Prostate gland (tissue), 2 donors: ENCODE measurements around the gene PPP3R1. TPM values are rescaled to one million over a fixed set of nuclear protein-coding genes. Genes with fewer than 3 reads are reported as not detected.

Source experiments
- DNase-seq: peaks from one replicate; pipeline ENCODE4 v3.0.0-alpha.2; 2019; ENCODE audit warnings: low spot score
- H3K27ac ChIP-seq, 2 donors: fragments of 200-600 bp; sonication (generic); 2 replicates each; pipeline ENCODE4 v1.5.1; 2017 to 2019
- H3K27me3 ChIP-seq: fragments of 200-600 bp; sonication (generic); replicated peaks from 2 replicates; pipeline ENCODE4 v1.5.1; 2019; ENCODE audit not compliant: insufficient read depth
- H3K36me3 ChIP-seq, 2 donors: fragments of 200-600 bp; sonication (generic); 1 replicate in 1 of 2; 2 replicates in 1 of 2; pipeline versions ENCODE4 v1.5.1 to v1.8.1; 2017 to 2019
- H3K4me1 ChIP-seq: fragments of 200-600 bp; sonication (generic); replicated peaks from 2 replicates; pipeline ENCODE4 v1.5.1; 2019
- H3K4me3 ChIP-seq, 2 donors: fragments of 200-600 bp; sonication (generic); 2 replicates each; pipeline ENCODE4 v1.5.1; 2017 to 2019
- H3K9me3 ChIP-seq: fragments of 200-600 bp; sonication (generic); 2 replicates; pipeline ENCODE4 v1.5.1; 2017
- POLR2A ChIP-seq: fragments of 450-650 bp; IDR thresholded peaks from one replicate; pipeline ENCODE4 v1.6.1; 2016; ENCODE audit warnings: antibody characterized with exemption, mild to moderate bottlenecking
- POLR2AphosphoS5 ChIP-seq: sonication (generic); formaldehyde crosslinking; IDR thresholded peaks from one replicate; pipeline ENCODE4 v1.6.1; 2017; ENCODE audit warnings: antibody characterized with exemption
- WGBS: methylation state at CpG from one replicate; pipeline ENCODE4 v1.1.5; 2018; 5-methylcytosine and 5-hydroxymethylcytosine counted together
- intact Hi-C: fragments of 100-400 bp; cut with DNase I; formaldehyde crosslinking; loops from one replicate; pipeline ENCODE4 v1.14.2; 2022
- total RNA-seq, 2 donors: library from RNA; depleted of rRNA; stranded (reverse); fragments of >200 nt; gene quantifications; one replicate each; pipeline ENCODE4 v1.1.0, GENCODE V29; 2016
- TF ChIP-seq, protein P1 (sequence below), 4 experiments: fragments of 200-600 bp in 2 of 4; fragments of 450-650 bp in 2 of 4; sonication (generic) in 2 of 4; IDR thresholded peaks; 1 replicate in 3 of 4; 2 replicates in 1 of 4; pipeline ENCODE4 v1.5.1; 2016 to 2019; ENCODE audit warnings: antibody characterized with exemption in 4 of 4, mild to moderate bottlenecking in 2 of 4, moderate library complexity in 2 of 4

PPP3R1 gene, protein sequence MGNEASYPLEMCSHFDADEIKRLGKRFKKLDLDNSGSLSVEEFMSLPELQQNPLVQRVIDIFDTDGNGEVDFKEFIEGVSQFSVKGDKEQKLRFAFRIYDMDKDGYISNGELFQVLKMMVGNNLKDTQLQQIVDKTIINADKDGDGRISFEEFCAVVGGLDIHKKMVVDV
- 10 to 100 TPM; 31.3 to 34.9 TPM for total RNA-seq

DNA sequence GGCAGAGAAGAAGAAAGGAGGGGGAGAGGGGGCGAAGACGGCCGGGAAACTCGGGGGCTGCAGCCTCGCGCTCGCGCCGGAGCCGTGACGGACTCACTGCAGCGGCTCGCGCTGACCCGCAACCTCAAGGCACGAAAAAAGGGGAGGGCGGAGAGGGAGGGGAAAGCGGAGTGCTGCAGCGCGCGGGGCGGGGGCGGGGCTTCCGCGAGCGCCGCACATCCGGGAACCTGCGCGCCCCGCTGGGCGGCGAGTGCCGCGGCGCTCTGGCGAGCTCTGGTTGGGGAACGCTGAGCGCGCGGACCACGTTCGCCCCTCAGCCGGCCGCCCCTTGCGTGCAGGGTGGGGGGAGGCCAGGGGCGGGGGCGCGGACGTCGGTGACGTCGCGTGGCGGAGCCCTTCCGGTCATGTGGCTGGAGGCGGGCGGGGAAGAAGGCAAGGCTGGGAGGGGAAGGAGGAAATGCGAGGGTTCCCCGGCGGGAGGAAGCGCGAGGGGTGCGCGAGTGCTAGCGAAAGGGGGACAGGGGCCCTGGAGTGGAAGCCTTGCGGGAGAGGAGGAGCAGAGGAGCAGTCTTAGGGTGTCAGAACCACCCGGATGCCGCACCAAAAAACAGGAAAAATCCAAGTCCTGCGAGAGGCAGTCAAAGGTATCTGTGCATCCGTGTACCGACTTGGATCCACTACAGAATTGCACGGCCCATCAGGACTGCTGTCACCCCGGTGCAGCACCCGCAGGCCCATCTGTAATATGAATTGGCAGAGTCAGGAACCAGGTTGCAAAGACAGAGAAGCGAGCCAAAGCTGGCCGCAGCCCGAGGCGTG is at the start of gene PPP3R1:
PPP3R1 (minus strand) TSS at position 133 of the 819 bp plus-strand sequence. CDS start 405 bp downstream, outside the sequence.
- H3K4me3 ChIP-seq, result peak within 1 kb of the TSS; percentile 89 to 91
- intact Hi-C loops, result loop anchor here (2.0 kb wide), 1 partner anchor 96 kb away; the partner anchor contains the start of gene PNO1

DNA sequence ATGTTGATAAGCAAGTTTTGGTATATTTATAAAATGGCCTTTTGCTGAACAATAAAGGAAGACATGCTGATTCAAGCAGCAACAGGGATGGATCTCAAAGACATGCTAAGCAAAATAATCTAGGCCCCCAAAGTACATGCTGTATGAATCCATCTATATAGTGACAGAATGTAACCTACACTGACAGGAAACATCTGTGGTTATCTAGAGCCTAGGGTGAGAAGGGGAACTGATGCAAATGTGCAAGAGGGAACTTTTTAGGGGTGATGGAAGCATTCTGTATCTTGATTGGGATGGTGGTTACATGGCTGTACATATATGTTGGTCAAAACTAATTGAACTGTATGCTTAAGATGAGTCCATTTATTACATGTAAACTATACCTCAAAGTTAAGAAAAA is 43.2 kb upstream of the PPP3R1 start:
- Histone ChIP-seq H3K27ac (no peak overlapping the region), H3K9me3 (no peaks in the 10 kb centered on the region), H3K4me1 (no peaks in the 10 kb centered on the region), H3K4me3 (no peak overlapping the region), H3K36me3 (no peaks in the 10 kb centered on the region), H3K27me3 (no peaks in the 10 kb centered on the region)
- intact Hi-C loops, result no loop called here
- DNase-seq, result no peak
- TF ChIP-seq, protein P1, sequence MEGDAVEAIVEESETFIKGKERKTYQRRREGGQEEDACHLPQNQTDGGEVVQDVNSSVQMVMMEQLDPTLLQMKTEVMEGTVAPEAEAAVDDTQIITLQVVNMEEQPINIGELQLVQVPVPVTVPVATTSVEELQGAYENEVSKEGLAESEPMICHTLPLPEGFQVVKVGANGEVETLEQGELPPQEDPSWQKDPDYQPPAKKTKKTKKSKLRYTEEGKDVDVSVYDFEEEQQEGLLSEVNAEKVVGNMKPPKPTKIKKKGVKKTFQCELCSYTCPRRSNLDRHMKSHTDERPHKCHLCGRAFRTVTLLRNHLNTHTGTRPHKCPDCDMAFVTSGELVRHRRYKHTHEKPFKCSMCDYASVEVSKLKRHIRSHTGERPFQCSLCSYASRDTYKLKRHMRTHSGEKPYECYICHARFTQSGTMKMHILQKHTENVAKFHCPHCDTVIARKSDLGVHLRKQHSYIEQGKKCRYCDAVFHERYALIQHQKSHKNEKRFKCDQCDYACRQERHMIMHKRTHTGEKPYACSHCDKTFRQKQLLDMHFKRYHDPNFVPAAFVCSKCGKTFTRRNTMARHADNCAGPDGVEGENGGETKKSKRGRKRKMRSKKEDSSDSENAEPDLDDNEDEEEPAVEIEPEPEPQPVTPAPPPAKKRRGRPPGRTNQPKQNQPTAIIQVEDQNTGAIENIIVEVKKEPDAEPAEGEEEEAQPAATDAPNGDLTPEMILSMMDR (IDR thresholded peaks at IDR 0.05), result no peak
- TF ChIP-seq POLR2A, result no peak

More for the DNA sequence above, at the start of gene PPP3R1:
- no peaks in the 10 kb centered on the region for H3K36me3 ChIP-seq
- no peaks in the 10 kb centered on the region for H3K9me3 ChIP-seq
- H3K4me1 ChIP-seq, result peaks cover 6% of the 10 kb centered on the region
- H3K27me3 ChIP-seq, result no peaks in the 10 kb centered on the region
- DNase-seq, result peak; percentile 96
- peak; percentile 91 for TF ChIP-seq POLR2A
- peak; percentile 91 for TF ChIP-seq POLR2AphosphoS5
- TF ChIP-seq, protein P1 (IDR thresholded peaks at IDR 0.05), result peak in 1 of 4 experiments; percentile 6
- under 1% methylated on average over 76 of the region's 79 CpGs for WGBS
- H3K27ac ChIP-seq, result peak within 1 kb of the TSS; percentile 96 to 97

DNA sequence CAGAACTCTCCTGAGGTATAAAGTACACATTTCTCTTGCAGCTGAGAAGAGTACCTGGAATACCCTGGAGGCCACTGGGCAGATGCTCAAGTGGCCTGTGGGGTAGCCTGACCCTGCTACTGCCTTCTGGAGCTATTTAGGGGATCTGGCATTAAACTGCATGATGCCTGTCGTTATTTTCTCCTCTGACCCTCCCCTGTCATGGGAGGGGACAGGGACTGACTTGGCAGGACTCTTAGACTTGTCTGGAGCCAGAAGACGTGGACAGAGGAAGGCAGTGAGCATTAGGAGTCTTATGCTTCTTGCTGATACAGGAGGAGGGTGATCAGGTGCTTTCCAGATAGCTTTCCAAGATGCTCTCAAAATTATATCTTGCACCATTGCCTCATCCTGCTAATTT is 42.6 kb upstream of the PPP3R1 start:
- WGBS, result 43% methylated on average over 2 of the region's 2 CpGs
- no peak overlapping the region for H3K4me3 ChIP-seq
- intact Hi-C loops, result no loop called here
- H3K4me1 ChIP-seq, result no peaks in the 10 kb centered on the region
- H3K9me3 ChIP-seq, result no peaks in the 10 kb centered on the region
- no peak overlapping the region for H3K27ac ChIP-seq
- H3K27me3 ChIP-seq, result no peaks in the 10 kb centered on the region
- no peak for DNase-seq
- TF ChIP-seq POLR2A (no peak), POLR2AphosphoS5 (no peak)
- TF ChIP-seq, protein P1 (IDR thresholded peaks at IDR 0.05), result no peak
- no peaks in the 10 kb centered on the region for H3K36me3 ChIP-seq

DNA sequence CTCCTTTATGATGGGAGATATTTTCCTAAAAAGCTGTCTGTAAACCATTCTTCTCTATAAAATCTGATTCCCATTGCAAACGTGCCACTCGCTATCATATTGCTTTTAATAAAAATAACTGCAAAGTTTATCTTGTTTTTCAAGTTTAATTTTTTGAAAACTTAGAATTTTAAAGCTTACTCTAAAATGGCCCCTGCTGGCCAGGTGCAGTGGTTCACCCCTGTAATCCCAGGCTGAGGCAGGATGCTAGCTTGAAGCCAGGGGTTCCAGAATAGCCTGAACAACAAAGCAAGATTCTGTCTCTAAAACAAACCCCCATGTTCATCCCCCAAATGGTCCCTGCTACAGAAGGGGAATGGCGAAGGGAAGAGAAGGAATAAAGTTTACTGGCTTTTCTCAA is 41.9 kb upstream of the PPP3R1 start:
- TF ChIP-seq POLR2A (no peak), POLR2AphosphoS5 (no peak)
- TF ChIP-seq, protein P1 (IDR thresholded peaks at IDR 0.05), result no peak
- WGBS, result 87% methylated on average over 3 of the region's 3 CpGs
- H3K4me1 ChIP-seq, result no peaks in the 10 kb centered on the region
- no peaks in the 10 kb centered on the region for H3K9me3 ChIP-seq
- no peaks in the 10 kb centered on the region for H3K27me3 ChIP-seq
- H3K36me3 ChIP-seq, result no peaks in the 10 kb centered on the region
- H3K27ac ChIP-seq, result no peak overlapping the region
- no peak for DNase-seq
- intact Hi-C loops, result no loop called here
- no peak overlapping the region for H3K4me3 ChIP-seq
